CD4-positive, alpha-beta T cell treated with Interleukin-6 at 100 ng/mL for 8 hours (primary cell): ENCODE results near the gene LILRA6.
A peak's percentile ranks its signal among the peaks of the same experiment; 100 is the strongest.

Source experiments
- DNase-seq: peaks from one replicate; pipeline ENCODE4 v3.0.0-alpha.2; 2020; ENCODE audit warnings: mixed read lengths, low spot score

Gene LILRA6

DNA sequence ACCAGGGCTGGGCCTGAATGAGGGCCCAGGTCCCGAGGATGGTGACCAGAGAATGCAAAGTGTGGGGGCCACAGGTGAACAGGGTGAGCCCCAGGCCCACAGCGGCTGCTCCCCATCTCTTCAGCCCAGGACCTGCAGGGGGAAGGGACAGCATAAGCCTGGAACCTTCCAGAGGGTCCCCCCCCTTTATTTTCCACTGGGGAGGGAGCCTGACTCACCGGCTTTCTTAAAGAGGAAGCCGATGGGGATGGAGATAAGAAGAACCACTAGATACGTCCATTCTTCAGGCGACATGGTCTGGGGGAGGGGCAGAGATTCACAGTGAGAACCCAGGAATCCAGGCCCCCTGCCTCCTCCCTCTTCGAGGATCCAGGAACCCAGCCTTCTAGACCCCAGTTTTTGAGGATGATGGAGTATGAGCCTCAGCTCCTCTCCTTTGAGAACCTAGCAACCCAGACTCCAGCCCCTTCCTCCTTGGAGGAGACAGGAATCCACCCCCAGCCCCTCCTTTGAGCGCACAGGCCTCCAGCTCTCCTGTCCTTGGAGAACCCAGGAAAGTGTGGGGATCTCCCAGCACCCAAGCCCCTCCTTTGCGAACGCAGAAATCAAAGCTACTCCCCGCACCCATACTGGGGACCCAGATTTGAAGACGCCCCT is 54.2 kb downstream of the LILRA6 start:
- DNase-seq, result peak; percentile 50

DNA sequence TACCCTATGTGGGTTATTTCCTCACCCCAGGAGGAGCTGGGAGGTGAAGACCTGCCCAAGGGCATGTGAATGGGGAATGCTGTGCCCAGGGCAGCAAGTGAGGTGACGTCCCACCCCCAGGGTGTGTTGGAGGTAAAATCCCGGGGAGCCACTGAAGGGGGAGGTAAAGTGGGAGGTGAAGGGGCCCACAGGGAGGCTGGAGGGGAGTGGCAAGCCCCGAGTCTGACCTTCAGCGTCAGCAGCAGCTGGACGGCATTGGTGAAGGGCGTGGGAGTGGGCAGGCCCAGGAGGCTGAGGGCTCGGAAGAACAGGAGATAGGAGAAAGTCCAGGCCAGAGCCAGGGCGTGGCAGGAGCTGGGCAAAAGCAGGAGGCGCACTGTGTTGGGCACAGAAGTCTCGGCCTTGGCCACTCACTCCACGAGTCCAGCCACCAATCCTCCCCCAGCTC is 55.6 kb downstream of the LILRA6 start:
- no peak for DNase-seq
